Measurements from ENCODE around the gene GNAO1.

DNA sequence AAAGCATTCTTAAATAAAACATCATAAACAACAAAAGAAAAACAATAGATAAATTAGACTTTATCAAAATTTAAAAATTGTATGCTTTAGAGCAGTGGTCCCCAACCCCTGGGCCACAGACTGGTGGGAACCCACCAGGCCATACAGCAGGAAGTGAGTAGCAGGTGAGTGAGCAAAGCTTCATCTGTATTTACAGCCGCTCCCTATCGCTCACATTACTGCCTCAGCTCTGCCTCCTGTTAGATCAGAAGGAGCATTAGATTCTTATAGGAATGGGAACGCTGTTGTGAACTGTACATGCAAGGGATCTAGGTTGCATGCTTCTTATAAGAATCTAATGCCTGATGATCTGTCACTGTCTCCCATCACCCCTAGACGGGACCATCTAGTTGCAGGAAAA, 51.5 kb downstream of the GNAO1 start:
- TF ChIP-seq CTCF (IDR thresholded peaks at IDR 0.05; ENCODE audit: insufficient read depth, low read length) (no peak), POLR2AphosphoS5 (IDR thresholded peaks at IDR 0.05; ENCODE audit: low read depth) (no peak)
- TF ChIP-seq, protein P1, sequence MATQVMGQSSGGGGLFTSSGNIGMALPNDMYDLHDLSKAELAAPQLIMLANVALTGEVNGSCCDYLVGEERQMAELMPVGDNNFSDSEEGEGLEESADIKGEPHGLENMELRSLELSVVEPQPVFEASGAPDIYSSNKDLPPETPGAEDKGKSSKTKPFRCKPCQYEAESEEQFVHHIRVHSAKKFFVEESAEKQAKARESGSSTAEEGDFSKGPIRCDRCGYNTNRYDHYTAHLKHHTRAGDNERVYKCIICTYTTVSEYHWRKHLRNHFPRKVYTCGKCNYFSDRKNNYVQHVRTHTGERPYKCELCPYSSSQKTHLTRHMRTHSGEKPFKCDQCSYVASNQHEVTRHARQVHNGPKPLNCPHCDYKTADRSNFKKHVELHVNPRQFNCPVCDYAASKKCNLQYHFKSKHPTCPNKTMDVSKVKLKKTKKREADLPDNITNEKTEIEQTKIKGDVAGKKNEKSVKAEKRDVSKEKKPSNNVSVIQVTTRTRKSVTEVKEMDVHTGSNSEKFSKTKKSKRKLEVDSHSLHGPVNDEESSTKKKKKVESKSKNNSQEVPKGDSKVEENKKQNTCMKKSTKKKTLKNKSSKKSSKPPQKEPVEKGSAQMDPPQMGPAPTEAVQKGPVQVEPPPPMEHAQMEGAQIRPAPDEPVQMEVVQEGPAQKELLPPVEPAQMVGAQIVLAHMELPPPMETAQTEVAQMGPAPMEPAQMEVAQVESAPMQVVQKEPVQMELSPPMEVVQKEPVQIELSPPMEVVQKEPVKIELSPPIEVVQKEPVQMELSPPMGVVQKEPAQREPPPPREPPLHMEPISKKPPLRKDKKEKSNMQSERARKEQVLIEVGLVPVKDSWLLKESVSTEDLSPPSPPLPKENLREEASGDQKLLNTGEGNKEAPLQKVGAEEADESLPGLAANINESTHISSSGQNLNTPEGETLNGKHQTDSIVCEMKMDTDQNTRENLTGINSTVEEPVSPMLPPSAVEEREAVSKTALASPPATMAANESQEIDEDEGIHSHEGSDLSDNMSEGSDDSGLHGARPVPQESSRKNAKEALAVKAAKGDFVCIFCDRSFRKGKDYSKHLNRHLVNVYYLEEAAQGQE (IDR thresholded peaks at IDR 0.05; ENCODE audit: insufficient replicate concordance, low read depth) = no peak
